SK-MEL-5 (cell line): ENCODE results near the gene ARL14EPL. TPM values are rescaled to one million over a fixed set of nuclear protein-coding genes. Genes with fewer than 3 reads are reported as not detected.

Experiments used
- DNase-seq: peaks from one replicate; pipeline ENCODE4 v3.0.0-alpha.2; 2016; ENCODE audit warnings: low read depth, low spot score
- in situ Hi-C: cut with HindIII; loops from 2 replicates; pipeline ENCODE4 v1.10.0; 2016; ENCODE audit warnings: low sequenced_read_pairs, high pct_unique_total_duplicates, low pct_unique_long_range_greater_than_20kb
- polyA plus RNA-seq, 2 experiments: library from polyadenylated mRNA; depleted of rRNA; stranded (reverse); fragments of >200 nt; gene quantifications; 2 replicates each; pipeline ENCODE4 v1.2.3, GENCODE V29; 2015
- total RNA-seq: library from RNA; depleted of rRNA; stranded (reverse); fragments of >200 nt; shearing (Covaris generic); gene quantifications from 2 replicates; pipeline ENCODE4 v1.2.3, GENCODE V29; 2014; rRNA removed

ARL14EPL gene
- total RNA-seq, result not detected in 2 replicates
- not detected in 2 replicates for polyA plus RNA-seq (2015; cell fraction: cytosol; rRNA removed)
- polyA plus RNA-seq (2015; cell fraction: nucleus; rRNA removed), result not detected in 2 replicates

GRCh38 chr5:116032094-116032517 is at the start of gene ARL14EPL:
Gene ARL14EPL, plus strand, starts transcription at chr5:116032472. Its CDS starts 18,994 bp downstream, at chr5:116051466.
- in situ Hi-C loops, result no loop called here
- peak; percentile 83 for DNase-seq

DNA sequence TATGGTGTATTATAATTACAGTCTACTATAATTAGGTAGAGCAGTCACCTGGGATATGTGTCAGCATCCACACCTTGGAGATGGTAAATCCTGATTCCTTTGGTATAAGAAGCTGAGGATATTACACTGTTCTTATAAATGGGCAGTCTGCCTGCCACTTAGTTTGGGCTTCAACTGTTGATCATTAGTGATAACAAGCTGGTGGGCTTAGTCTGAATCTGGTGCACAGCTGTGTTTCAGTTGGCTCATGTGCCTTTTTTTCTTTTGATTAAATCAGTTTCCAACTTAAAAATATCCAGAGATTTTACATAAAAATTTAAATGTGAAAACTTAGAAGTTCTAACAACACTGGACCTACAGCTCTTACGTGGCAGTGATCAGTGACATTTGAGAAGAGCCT is 48.8 kb upstream of the ARL14EPL start:
- in situ Hi-C loops, result no loop called here
- no peak for DNase-seq

DNA sequence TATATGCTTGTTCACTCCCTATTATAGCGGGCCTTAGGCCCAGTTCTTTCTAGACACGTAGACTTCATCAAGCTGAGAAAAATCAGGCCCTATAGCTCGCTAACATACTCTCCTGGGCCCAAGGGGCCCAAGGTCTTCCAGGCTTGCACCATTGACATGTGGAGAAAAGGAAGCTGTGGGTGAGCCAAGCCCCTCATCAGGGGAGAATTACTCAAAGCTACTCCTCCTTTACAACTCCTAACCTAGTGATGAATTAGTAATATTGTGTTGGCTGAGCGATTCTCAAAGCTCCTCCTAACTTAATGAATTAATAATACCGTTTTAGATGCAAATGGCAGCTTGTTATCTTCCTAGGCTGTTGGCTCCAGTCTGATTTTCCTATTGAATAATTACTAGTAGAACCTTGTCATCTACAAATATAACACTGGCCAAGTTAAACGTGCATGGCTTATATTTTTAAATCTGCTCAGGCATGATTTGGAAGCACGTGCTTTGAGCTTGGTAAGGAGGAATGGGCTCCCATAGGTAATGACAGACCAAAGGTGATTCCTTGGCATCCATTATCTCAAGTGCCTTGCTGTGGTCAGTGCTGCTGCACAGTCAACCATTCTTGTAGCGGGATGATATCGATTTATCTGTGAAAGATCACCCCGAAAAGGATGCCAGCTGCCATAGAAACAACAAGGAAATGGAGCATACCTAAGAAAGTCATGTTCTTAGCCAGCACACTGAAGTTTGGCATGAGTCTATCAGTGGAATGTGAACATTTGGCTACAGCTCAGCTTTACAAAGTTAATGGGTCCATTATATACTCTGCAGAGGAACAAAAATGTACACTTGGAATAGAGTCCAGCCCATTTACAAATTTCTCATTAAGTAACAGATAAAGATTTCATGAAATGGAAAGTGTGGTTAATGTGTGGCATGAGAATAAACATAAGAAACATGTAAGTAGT is 46.2 kb upstream of the ARL14EPL start:
- in situ Hi-C loops, result no loop called here
- DNase-seq, result no peak

DNA sequence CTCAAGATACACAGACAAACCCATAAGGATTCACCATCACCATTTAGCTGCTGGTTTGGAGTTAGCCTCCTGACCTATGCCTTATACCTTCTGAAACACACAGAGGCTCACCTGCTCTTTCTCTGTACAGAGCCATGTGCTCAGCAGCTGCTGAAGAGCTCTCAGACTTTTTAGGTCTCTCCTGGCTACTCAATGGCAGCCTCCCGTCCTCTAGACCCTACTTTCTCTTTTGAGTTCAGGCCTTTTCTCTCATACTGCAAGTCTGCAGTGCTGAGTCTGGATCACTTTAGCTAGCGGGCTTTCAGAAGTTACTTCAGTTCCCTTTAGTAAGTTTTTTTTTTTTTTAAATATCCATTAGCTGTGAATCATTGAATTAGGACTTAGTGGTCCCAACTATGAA is 44.3 kb upstream of the ARL14EPL start:
- in situ Hi-C loops, result no loop called here
- DNase-seq, result no peak

DNA sequence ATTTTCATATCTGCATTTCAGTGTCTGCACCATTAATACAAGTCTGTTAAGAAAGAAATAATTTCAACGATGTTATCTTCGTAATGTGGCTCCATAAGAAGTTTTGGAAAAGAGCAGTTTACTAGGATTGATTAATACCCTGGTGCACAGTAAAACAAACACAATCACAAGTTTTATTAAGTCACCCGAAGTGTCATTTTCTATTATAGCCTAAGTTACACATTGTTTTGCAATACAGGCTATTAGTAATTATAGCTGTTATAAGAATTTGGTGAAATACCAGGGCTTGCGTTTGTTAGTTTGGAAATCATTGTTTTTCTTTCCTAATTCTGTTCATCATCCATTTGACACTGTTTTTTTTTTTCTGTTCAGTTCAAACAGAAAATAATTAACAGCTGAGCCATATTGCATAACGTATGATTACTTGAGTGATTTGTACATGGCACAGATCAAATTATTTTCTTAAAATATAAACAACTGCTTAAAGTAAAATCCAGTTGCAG is 39.4 kb upstream of the ARL14EPL start:
- DNase-seq, result no peak
- in situ Hi-C loops, result no loop called here

GRCh38 chr5:115995351-115995750 is 36.9 kb upstream of the ARL14EPL start:
- in situ Hi-C loops, result no loop called here
- peak; percentile 97 for DNase-seq

- no peak for DNase-seq
- in situ Hi-C loops, result no loop called here
These were observed 30.0 kb upstream of the ARL14EPL start for GRCh38 chr5:116002116-116002906.

DNA sequence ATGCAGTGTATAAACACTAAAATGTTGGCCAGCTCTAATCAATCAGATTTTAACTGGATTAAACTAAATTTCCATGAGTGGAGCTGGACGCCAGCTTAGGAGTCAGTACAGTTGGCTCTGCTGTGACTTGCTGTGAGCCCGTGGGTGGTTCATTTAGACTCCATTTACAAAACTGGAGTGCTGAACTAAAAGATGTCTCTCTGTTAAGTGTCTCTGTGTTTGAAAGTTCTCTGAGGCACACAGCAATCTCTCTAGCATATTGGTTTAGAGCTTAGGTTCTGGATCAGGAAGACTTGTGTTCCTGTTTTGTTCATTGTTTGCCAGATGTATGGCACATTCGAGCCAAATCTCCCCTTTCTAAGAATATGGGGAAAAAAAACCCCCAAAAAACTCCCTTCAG is 28.0 kb upstream of the ARL14EPL start:
- DNase-seq, result no peak
- in situ Hi-C loops, result no loop called here

DNA sequence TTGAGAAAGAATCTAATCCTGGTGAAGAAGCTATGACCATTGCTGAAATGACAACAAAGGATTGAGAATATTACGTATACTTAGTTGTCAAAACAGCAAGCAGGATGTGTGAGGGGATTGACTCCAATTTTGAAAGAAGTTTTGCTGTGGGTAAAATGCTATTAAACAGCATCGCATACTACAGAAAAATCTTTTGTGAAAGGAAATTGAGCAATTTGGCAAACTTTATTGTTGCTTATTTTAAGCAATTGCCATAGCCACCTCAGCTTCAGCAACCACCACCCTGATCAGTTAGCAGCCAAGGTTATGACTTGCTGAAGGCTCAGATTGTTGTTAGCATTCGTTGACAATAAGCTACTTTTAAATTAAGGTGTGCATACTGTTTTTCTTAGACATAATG is 22.5 kb upstream of the ARL14EPL start:
- DNase-seq, result no peak
- in situ Hi-C loops, result no loop called here

GRCh38 chr5:116011046-116011445 is 21.2 kb upstream of the ARL14EPL start:
- in situ Hi-C loops, result no loop called here
- no peak for DNase-seq

DNA sequence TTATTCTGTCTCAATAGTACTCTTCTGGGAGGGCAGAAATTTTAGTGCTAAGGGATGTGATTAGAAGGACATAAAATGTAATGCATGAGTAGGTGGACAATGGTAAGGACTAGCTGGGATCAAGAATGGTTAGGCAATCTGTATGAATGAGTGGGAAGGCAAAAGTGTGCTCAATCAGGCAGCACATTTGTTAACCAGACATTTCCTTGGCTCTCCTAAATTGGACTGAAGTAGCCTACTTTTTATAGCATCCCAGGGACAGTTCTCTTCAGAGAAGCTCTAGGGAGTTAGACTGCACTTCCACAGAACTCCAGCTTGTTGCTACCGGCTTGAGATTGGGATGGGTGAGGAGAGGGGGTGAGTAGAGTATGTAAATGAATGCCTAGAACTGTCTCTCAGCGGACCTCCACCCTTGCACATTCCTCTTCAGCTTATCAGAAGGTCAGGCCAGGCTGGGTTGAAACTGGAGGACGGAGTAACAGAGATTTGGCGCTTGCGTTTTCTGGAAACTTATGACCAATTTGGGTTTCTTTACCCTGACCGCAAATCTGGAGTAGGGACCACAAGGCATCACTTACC is 19.0 kb upstream of the ARL14EPL start:
- in situ Hi-C loops, result no loop called here
- no peak for DNase-seq

GRCh38 chr5:116013936-116014335 is 18.3 kb upstream of the ARL14EPL start:
- DNase-seq, result no peak
- in situ Hi-C loops, result no loop called here

DNA sequence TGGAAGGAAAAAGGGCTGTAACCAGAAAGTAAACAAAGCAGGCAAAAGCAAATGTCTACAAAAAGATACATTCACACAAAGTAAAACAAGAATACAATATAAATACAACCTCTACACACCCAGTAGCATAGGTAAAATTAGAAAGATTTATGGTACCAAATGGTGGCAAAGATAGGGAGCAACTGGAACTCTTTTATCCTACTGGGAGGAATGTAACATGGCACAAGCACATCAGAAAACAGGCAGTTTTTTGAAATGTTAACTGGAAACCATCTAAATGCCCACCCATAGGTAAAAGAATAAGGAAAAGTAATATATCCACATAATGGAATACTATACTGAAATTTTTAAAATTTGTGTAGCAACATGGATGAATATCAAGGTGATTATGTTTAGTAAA is 8.7 kb upstream of the ARL14EPL start:
- DNase-seq, result no peak
- in situ Hi-C loops, result no loop called here

- DNase-seq, result no peak
- in situ Hi-C loops, result no loop called here
These were observed 6.4 kb upstream of the ARL14EPL start for GRCh38 chr5:116025866-116026265.

- in situ Hi-C loops, result no loop called here
- DNase-seq, result no peak
These were observed 719 bp downstream of the ARL14EPL start for GRCh38 chr5:116032991-116033390.

DNA sequence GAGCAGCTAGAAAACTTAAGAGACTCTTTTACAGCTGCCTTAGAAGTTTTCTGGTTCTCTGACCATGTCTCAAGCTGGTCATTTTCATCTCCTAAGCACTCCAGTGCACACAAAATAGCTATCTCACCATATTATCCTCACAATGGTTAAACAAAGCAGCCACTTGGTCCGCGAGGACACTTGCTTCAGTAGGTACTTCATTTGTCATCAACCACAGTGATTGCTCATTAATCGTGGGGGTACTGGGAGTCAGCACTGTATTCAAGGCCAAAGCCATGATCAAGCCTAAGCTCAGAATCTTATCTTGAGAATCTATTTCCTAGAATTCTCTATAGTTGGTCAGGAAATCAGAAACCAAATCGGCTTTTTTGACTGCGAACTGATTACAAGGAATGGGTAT is 2.9 kb downstream of the ARL14EPL start:
- in situ Hi-C loops, result no loop called here
- DNase-seq, result no peak

GRCh38 chr5:116037236-116037822 is 5.1 kb downstream of the ARL14EPL start:
- peak; percentile 38 for DNase-seq
- in situ Hi-C loops, result no loop called here
